ENCODE data around the gene PRRT1. TPM values are rescaled to one million over a fixed set of nuclear protein-coding genes. Genes with fewer than 3 reads are reported as not detected.
"Not testable (repeated sequence)": the region's sequence is repeated elsewhere in the genome, so short reads cannot be mapped to it uniquely, and the experiment has no call there.

The PRRT1 gene
- polyA plus RNA-seq, 1 donor = 5.3 TPM

- Histone ChIP-seq H3K4me1 (ENCODE audit: control insufficient read depth, insufficient read depth, low read length) (peaks cover 25% of the 10 kb centered on the region), H3K36me3 (ENCODE audit: control insufficient read depth, insufficient read depth, low read length) (no peaks in the 10 kb centered on the region), H3K27me3 (ENCODE audit: control insufficient read depth, insufficient read depth, low read length) (peaks cover 11% of the 10 kb centered on the region), H3K4me3 (ENCODE audit: low read length) (peak overlapping the region; percentile 41), H3K27ac (ENCODE audit: low read length) (no peak overlapping the region), H3K9me3 (ENCODE audit: control insufficient read depth, low read depth, low read length) (peaks cover 7% of the 10 kb centered on the region)
- no CpG with 5 or more reads among the region's 47 CpGs for WGBS (ENCODE audit: insufficient coverage, low lambda C conversion rate)
- DNase-seq = no peak
Observed at GRCh38 chr6:32149092-32149755, 2.5 kb downstream of the PRRT1 start.

- H3K27ac ChIP-seq (ENCODE audit: low read length) = no peak overlapping the region
- WGBS (ENCODE audit: insufficient coverage, low lambda C conversion rate) = no CpG with 5 or more reads among the region's 39 CpGs
- H3K4me1 ChIP-seq (ENCODE audit: control insufficient read depth, insufficient read depth, low read length) = peaks cover 25% of the 10 kb centered on the region
- no peaks in the 10 kb centered on the region for H3K36me3 ChIP-seq (ENCODE audit: control insufficient read depth, insufficient read depth, low read length)
- H3K27me3 ChIP-seq (ENCODE audit: control insufficient read depth, insufficient read depth, low read length) = peaks cover 11% of the 10 kb centered on the region
- peaks cover 7% of the 10 kb centered on the region for H3K9me3 ChIP-seq (ENCODE audit: control insufficient read depth, low read depth, low read length)
- H3K4me3 ChIP-seq (ENCODE audit: low read length) = peak overlapping the region; percentile 41
- peak; percentile 75 to 80 for DNase-seq
Observed at GRCh38 chr6:32148289-32149091, 3.2 kb downstream of the PRRT1 start.

- WGBS (ENCODE audit: insufficient coverage, low lambda C conversion rate) = no CpG with 5 or more reads among the region's 4 CpGs
- no peak overlapping the region for H3K27ac ChIP-seq (ENCODE audit: low read length)
Observed at GRCh38 chr6:32147401-32148132, 4.2 kb downstream of the PRRT1 start.

GRCh38 chr6:32146687-32147086, 5.1 kb downstream of the PRRT1 start:
- peaks cover 7% of the 10 kb centered on the region for H3K9me3 ChIP-seq (ENCODE audit: control insufficient read depth, low read depth, low read length)
- no peaks in the 10 kb centered on the region for H3K36me3 ChIP-seq (ENCODE audit: control insufficient read depth, insufficient read depth, low read length)
- DNase-seq = no peak
- 83% methylated on average over 1 of the region's 4 CpGs for WGBS (ENCODE audit: insufficient coverage, low lambda C conversion rate)
- no peak overlapping the region for H3K27ac ChIP-seq (ENCODE audit: low read length)
- H3K27me3 ChIP-seq (ENCODE audit: control insufficient read depth, insufficient read depth, low read length) = peaks cover 11% of the 10 kb centered on the region
- H3K4me3 ChIP-seq (ENCODE audit: low read length) = no peak overlapping the region
- peaks cover 17% of the 10 kb centered on the region for H3K4me1 ChIP-seq (ENCODE audit: control insufficient read depth, insufficient read depth, low read length)

More at GRCh38 chr6:32147401-32148132, 4.2 kb downstream of the PRRT1 start:
- Histone ChIP-seq H3K27me3 (ENCODE audit: control insufficient read depth, insufficient read depth, low read length) (peaks cover 11% of the 10 kb centered on the region), H3K4me3 (ENCODE audit: low read length) (no peak overlapping the region), H3K4me1 (ENCODE audit: control insufficient read depth, insufficient read depth, low read length) (peaks cover 17% of the 10 kb centered on the region), H3K9me3 (ENCODE audit: control insufficient read depth, low read depth, low read length) (peaks cover 7% of the 10 kb centered on the region), H3K36me3 (ENCODE audit: control insufficient read depth, insufficient read depth, low read length) (no peaks in the 10 kb centered on the region)
- no peak for DNase-seq

GRCh38 chr6:32146287-32146686, 5.5 kb downstream of the PRRT1 start:
- Histone ChIP-seq H3K4me3 (ENCODE audit: low read length) (no peak overlapping the region), H3K27ac (ENCODE audit: low read length) (no peak overlapping the region), H3K27me3 (ENCODE audit: control insufficient read depth, insufficient read depth, low read length) (peaks cover 11% of the 10 kb centered on the region), H3K36me3 (ENCODE audit: control insufficient read depth, insufficient read depth, low read length) (no peaks in the 10 kb centered on the region), H3K4me1 (ENCODE audit: control insufficient read depth, insufficient read depth, low read length) (peaks cover 20% of the 10 kb centered on the region), H3K9me3 (ENCODE audit: control insufficient read depth, low read depth, low read length) (peaks cover 7% of the 10 kb centered on the region)
- WGBS (ENCODE audit: insufficient coverage, low lambda C conversion rate) = 83% methylated on average over 1 of the region's 1 CpG
- peak in 1 of 2 donors; percentile 33 for DNase-seq

DNA sequence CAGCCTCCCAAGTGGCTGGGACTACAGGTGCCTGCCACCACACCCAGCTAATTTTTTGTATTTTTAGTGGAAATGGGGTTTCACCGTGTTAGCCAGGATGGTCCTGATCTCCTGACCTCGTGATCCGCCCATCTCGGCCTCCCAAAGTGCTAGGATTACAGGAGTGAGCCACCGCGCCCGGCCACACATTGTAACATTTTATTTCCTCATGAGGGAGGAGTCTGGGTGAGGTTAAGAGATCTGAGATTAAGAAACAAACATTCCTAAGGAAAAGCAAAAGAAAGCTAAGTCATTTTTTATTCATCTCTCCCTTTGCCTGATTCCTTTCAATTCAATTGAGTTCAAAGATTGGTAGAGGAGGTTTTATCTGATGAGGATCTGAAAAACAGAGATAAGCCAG, 7.5 kb downstream of the PRRT1 start:
- WGBS (ENCODE audit: insufficient coverage, low lambda C conversion rate) = no CpG with 5 or more reads among the region's 7 CpGs
- not testable (repeated sequence) for H3K4me3 ChIP-seq (ENCODE audit: low read length); H3K9me3 ChIP-seq (ENCODE audit: control insufficient read depth, low read depth, low read length); H3K27ac ChIP-seq (ENCODE audit: low read length); H3K36me3 ChIP-seq (ENCODE audit: control insufficient read depth, insufficient read depth, low read length); H3K27me3 ChIP-seq (ENCODE audit: control insufficient read depth, insufficient read depth, low read length)
- DNase-seq = peak in 1 of 2 donors; percentile 55
- H3K4me1 ChIP-seq (ENCODE audit: control insufficient read depth, insufficient read depth, low read length) = peaks cover 26% of the 10 kb centered on the region

- no peaks in the 10 kb centered on the region for H3K9me3 ChIP-seq (ENCODE audit: control insufficient read depth, low read depth, low read length)
- no peaks in the 10 kb centered on the region for H3K36me3 ChIP-seq (ENCODE audit: control insufficient read depth, insufficient read depth, low read length)
- peaks cover 17% of the 10 kb centered on the region for H3K4me1 ChIP-seq (ENCODE audit: control insufficient read depth, insufficient read depth, low read length)
- no CpG with 5 or more reads among the region's 5 CpGs for WGBS (ENCODE audit: insufficient coverage, low lambda C conversion rate)
- no peak overlapping the region for H3K4me3 ChIP-seq (ENCODE audit: low read length)
- peak in 1 of 2 donors; percentile 19 for DNase-seq
- H3K27ac ChIP-seq (ENCODE audit: low read length) = peak overlapping the region; percentile 0
- no peaks in the 10 kb centered on the region for H3K27me3 ChIP-seq (ENCODE audit: control insufficient read depth, insufficient read depth, low read length)
Observed at GRCh38 chr6:32140420-32141046, 11.2 kb downstream of the PRRT1 start.

GRCh38 chr6:32139590-32139989, 12.1 kb downstream of the PRRT1 start:
- Histone ChIP-seq H3K9me3 (ENCODE audit: control insufficient read depth, low read depth, low read length) (no peaks in the 10 kb centered on the region), H3K4me3 (ENCODE audit: low read length) (no peak overlapping the region), H3K4me1 (ENCODE audit: control insufficient read depth, insufficient read depth, low read length) (peaks cover 17% of the 10 kb centered on the region), H3K27ac (ENCODE audit: low read length) (no peak overlapping the region), H3K27me3 (ENCODE audit: control insufficient read depth, insufficient read depth, low read length) (no peaks in the 10 kb centered on the region), H3K36me3 (ENCODE audit: control insufficient read depth, insufficient read depth, low read length) (no peaks in the 10 kb centered on the region)
- no peak for DNase-seq
- WGBS (ENCODE audit: insufficient coverage, low lambda C conversion rate) = 79% methylated on average over 2 of the region's 5 CpGs

GRCh38 chr6:32137454-32137853, 14.3 kb downstream of the PRRT1 start:
- no peaks in the 10 kb centered on the region for H3K27me3 ChIP-seq (ENCODE audit: control insufficient read depth, insufficient read depth, low read length)
- peaks cover 17% of the 10 kb centered on the region for H3K4me1 ChIP-seq (ENCODE audit: control insufficient read depth, insufficient read depth, low read length)
- no peak for DNase-seq
- H3K36me3 ChIP-seq (ENCODE audit: control insufficient read depth, insufficient read depth, low read length) = no peaks in the 10 kb centered on the region
- no peak overlapping the region for H3K27ac ChIP-seq (ENCODE audit: low read length)
- H3K9me3 ChIP-seq (ENCODE audit: control insufficient read depth, low read depth, low read length) = no peaks in the 10 kb centered on the region
- no peak overlapping the region for H3K4me3 ChIP-seq (ENCODE audit: low read length)

DNA sequence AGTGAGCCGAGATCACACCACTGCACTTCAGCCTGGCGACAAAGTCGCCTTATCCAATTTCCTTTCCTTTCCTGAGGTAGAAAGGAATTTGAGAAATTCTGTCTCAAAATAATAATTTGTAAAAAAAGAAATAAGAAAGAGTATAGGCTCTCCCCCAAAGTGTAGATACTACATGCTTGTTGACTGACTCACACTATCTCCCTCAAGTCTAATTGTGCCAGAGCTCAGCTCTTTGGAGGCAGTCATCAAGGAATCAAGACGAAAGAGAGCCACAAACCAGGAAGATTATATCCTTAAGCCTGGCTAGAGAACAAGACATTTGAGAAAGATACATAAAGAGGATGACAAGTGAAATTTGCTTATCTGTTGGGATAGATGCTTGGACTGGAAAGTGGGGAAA, 18.0 kb downstream of the PRRT1 start:
- Histone ChIP-seq H3K36me3 (ENCODE audit: control insufficient read depth, insufficient read depth, low read length) (no peaks in the 10 kb centered on the region), H3K27me3 (ENCODE audit: control insufficient read depth, insufficient read depth, low read length) (no peaks in the 10 kb centered on the region), H3K27ac (ENCODE audit: low read length) (no peak overlapping the region), H3K4me3 (ENCODE audit: low read length) (no peak overlapping the region), H3K9me3 (ENCODE audit: control insufficient read depth, low read depth, low read length) (no peaks in the 10 kb centered on the region), H3K4me1 (ENCODE audit: control insufficient read depth, insufficient read depth, low read length) (peaks cover 9% of the 10 kb centered on the region)
- no CpG with 5 or more reads among the region's 4 CpGs for WGBS (ENCODE audit: insufficient coverage, low lambda C conversion rate)
- DNase-seq = no peak
